NCI-H460 (cell line): Measurements from ENCODE around the gene SNCAIP. TPM values are rescaled to one million over a fixed set of nuclear protein-coding genes. Genes with fewer than 3 reads are reported as not detected.

ENCODE experiments used
- DNase-seq: peaks from one replicate; pipeline ENCODE4 v3.0.0-alpha.2; 2016; ENCODE audit warnings: low read depth; ENCODE audit errors: extremely low read depth
- polyA plus RNA-seq: library from polyadenylated mRNA; depleted of rRNA; stranded (reverse); fragments of >200 nt; gene quantifications from 2 replicates; pipeline ENCODE4 v1.2.3, GENCODE V29; 2014; cell fraction: nucleus; rRNA removed
- total RNA-seq: library from RNA; depleted of rRNA; stranded (reverse); fragments of >200 nt; shearing (Covaris generic); gene quantifications from 2 replicates; pipeline ENCODE4 v1.2.3, GENCODE V29; 2014; rRNA removed

The SNCAIP gene
- 0.12 and 0.32 TPM in 2 replicates for total RNA-seq
- not detected in 2 replicates for polyA plus RNA-seq

- DNase-seq = peak; percentile 19
These were observed at the start of gene SNCAIP for GRCh38 chr5:122311961-122312590. Gene SNCAIP, plus strand, starts transcription at chr5:122312237. Its CDS starts 78,898 bp downstream, at chr5:122391135.

GRCh38 chr5:122263352-122264030 is 48.5 kb upstream of the SNCAIP start:
- DNase-seq = no peak

GRCh38 chr5:122264610-122265009 is 47.4 kb upstream of the SNCAIP start:
- no peak for DNase-seq

GRCh38 chr5:122267185-122267584 is 44.9 kb upstream of the SNCAIP start:
- DNase-seq = no peak

- DNase-seq = no peak
These were observed 38.3 kb upstream of the SNCAIP start for GRCh38 chr5:122273696-122274095.

- DNase-seq = no peak
These were observed 28.4 kb upstream of the SNCAIP start for GRCh38 chr5:122283592-122283991.

GRCh38 chr5:122286541-122286940 is 25.5 kb upstream of the SNCAIP start:
- DNase-seq = no peak

- DNase-seq = no peak
These were observed 24.9 kb upstream of the SNCAIP start for GRCh38 chr5:122287101-122287500.

GRCh38 chr5:122291000-122291901 is 20.8 kb upstream of the SNCAIP start:
- DNase-seq = no peak

- no peak for DNase-seq
These were observed 19.7 kb upstream of the SNCAIP start for GRCh38 chr5:122292332-122292731.

- DNase-seq = no peak
These were observed 16.9 kb upstream of the SNCAIP start for GRCh38 chr5:122295138-122295537.

- DNase-seq = no peak
These were observed 15.2 kb upstream of the SNCAIP start for GRCh38 chr5:122296871-122297270.

GRCh38 chr5:122297587-122298298 is 14.3 kb upstream of the SNCAIP start:
- no peak for DNase-seq

- no peak for DNase-seq
These were observed 11.7 kb upstream of the SNCAIP start for GRCh38 chr5:122300374-122300773.

- no peak for DNase-seq
These were observed 11.0 kb upstream of the SNCAIP start for GRCh38 chr5:122301016-122301415.

- DNase-seq = no peak
These were observed 7.4 kb upstream of the SNCAIP start for GRCh38 chr5:122304471-122305215.

GRCh38 chr5:122306461-122306860 is 5.6 kb upstream of the SNCAIP start:
- no peak for DNase-seq

- DNase-seq = no peak
These were observed 1.1 kb upstream of the SNCAIP start for GRCh38 chr5:122310889-122311288.

- no peak for DNase-seq
These were observed 508 bp upstream of the SNCAIP start for GRCh38 chr5:122311497-122311960.
